SK-N-MC (cell line): ENCODE measurements around the gene PPP6R3.

Experiments
- DNase-seq: peaks from one replicate; pipeline ENCODE4 v3.0.0-alpha.2; 2011; ENCODE audit warnings: low read depth, low spot score
- H3K27ac ChIP-seq: fragments of 200-600 bp; sonication (generic); 2 replicates; pipeline ENCODE4 v1.5.1; 2016; ENCODE audit warnings: mixed run types
- H3K36me3 ChIP-seq: fragments of 200-600 bp; sonication (generic); 2 replicates; pipeline ENCODE4 v1.6.1; 2017; ENCODE audit warnings: antibody characterized with exemption, low read length, mixed read lengths; ENCODE audit not compliant: insufficient read depth
- H3K4me3 ChIP-seq: fragments of 200-600 bp; sonication (generic); 2 replicates; pipeline ENCODE4 v1.5.1; 2016
- H3K9ac ChIP-seq: fragments of 200-600 bp; sonication (generic); 2 replicates; pipeline ENCODE4 v1.8.0; 2017; ENCODE audit warnings: mixed run types, mixed read lengths; ENCODE audit not compliant: insufficient read length
- H3K9me3 ChIP-seq: fragments of 200-600 bp; sonication (generic); 2 replicates; pipeline ENCODE4 v1.6.1; 2017; ENCODE audit warnings: low read depth, mild to moderate bottlenecking, antibody characterized with exemption, low read length, moderate library complexity, mixed read lengths
- EZH2 ChIP-seq: fragments of 200-600 bp; sonication (generic); IDR thresholded peaks from one replicate; pipeline ENCODE4 v1.6.1; 2017; ENCODE audit warnings: antibody characterized with exemption
- FOXP2 ChIP-seq: optimal IDR thresholded peaks from 2 replicates; pipeline ENCODE3; 2011; ENCODE audit warnings: mild to moderate bottlenecking, moderate library complexity; ENCODE audit not compliant: insufficient read depth; ENCODE audit errors: extremely low read length, control extremely low read depth
- POLR2AphosphoS5 ChIP-seq: IDR thresholded peaks from 2 replicates; pipeline ENCODE4 v1.6.1; 2012; ENCODE audit warnings: mild to moderate bottlenecking, low read depth, low read length, borderline replicate concordance

Gene PPP6R3

GRCh38 chr11:68653486-68654430, 193.2 kb downstream of the PPP6R3 start:
- no peak for DNase-seq

GRCh38 chr11:68654978-68655377, 194.4 kb downstream of the PPP6R3 start:
- Histone ChIP-seq H3K4me3 (no peak overlapping the region), H3K36me3 (no peaks in the 10 kb centered on the region)
- no peak for TF ChIP-seq POLR2AphosphoS5
- TF ChIP-seq EZH2, result no peak
- no peak for TF ChIP-seq FOXP2

More at GRCh38 chr11:68653486-68654430, 193.2 kb downstream of the PPP6R3 start:
- Histone ChIP-seq H3K9ac (no peak overlapping the region), H3K27ac (no peak overlapping the region), H3K36me3 (no peaks in the 10 kb centered on the region), H3K9me3 (no peaks in the 10 kb centered on the region), H3K4me3 (no peak overlapping the region)
- TF ChIP-seq FOXP2 (no peak), POLR2AphosphoS5 (no peak), EZH2 (no peak)

GRCh38 chr11:68655406-68655805, 194.9 kb downstream of the PPP6R3 start:
- no peak overlapping the region for H3K4me3 ChIP-seq
- TF ChIP-seq FOXP2 (no peak), POLR2AphosphoS5 (no peak), EZH2 (no peak)
- DNase-seq, result no peak

More at GRCh38 chr11:68654978-68655377, 194.4 kb downstream of the PPP6R3 start:
- DNase-seq, result no peak
- no peaks in the 10 kb centered on the region for H3K9me3 ChIP-seq
- no peak overlapping the region for H3K9ac ChIP-seq
- H3K27ac ChIP-seq, result no peak overlapping the region

GRCh38 chr11:68655806-68656205, 195.3 kb downstream of the PPP6R3 start:
- no peak for TF ChIP-seq EZH2
- TF ChIP-seq FOXP2, result no peak
- no peak for TF ChIP-seq POLR2AphosphoS5

More at GRCh38 chr11:68655406-68655805, 194.9 kb downstream of the PPP6R3 start:
- Histone ChIP-seq H3K27ac (no peak overlapping the region), H3K9me3 (no peaks in the 10 kb centered on the region), H3K36me3 (no peaks in the 10 kb centered on the region), H3K9ac (no peak overlapping the region)

GRCh38 chr11:68657021-68657780, 196.6 kb downstream of the PPP6R3 start:
- TF ChIP-seq EZH2 (no peak), POLR2AphosphoS5 (no peak), FOXP2 (no peak)
- DNase-seq, result no peak
- Histone ChIP-seq H3K4me3 (no peak overlapping the region), H3K9ac (no peak overlapping the region), H3K27ac (no peak overlapping the region), H3K36me3 (no peaks in the 10 kb centered on the region), H3K9me3 (no peaks in the 10 kb centered on the region)

More at GRCh38 chr11:68655806-68656205, 195.3 kb downstream of the PPP6R3 start:
- Histone ChIP-seq H3K4me3 (no peak overlapping the region), H3K27ac (no peak overlapping the region), H3K36me3 (no peaks in the 10 kb centered on the region), H3K9ac (no peak overlapping the region), H3K9me3 (no peaks in the 10 kb centered on the region)
- DNase-seq, result no peak

GRCh38 chr11:68658097-68658496, 197.5 kb downstream of the PPP6R3 start:
- DNase-seq, result no peak
- Histone ChIP-seq H3K9me3 (no peaks in the 10 kb centered on the region), H3K9ac (no peak overlapping the region), H3K27ac (no peak overlapping the region), H3K4me3 (no peak overlapping the region), H3K36me3 (no peaks in the 10 kb centered on the region)
- TF ChIP-seq POLR2AphosphoS5, result no peak
- no peak for TF ChIP-seq FOXP2
- TF ChIP-seq EZH2, result no peak

- Histone ChIP-seq H3K4me3 (no peak overlapping the region), H3K27ac (no peak overlapping the region), H3K9ac (no peak overlapping the region)
Measured at GRCh38 chr11:68658661-68659060, 198.1 kb downstream of the PPP6R3 start.

More at GRCh38 chr11:68658661-68659060, 198.1 kb downstream of the PPP6R3 start:
- no peaks in the 10 kb centered on the region for H3K9me3 ChIP-seq
- TF ChIP-seq POLR2AphosphoS5 (no peak), EZH2 (no peak), FOXP2 (no peak)
- no peak for DNase-seq
- H3K36me3 ChIP-seq, result no peaks in the 10 kb centered on the region
